K562 treated with DMSO at 1 percent for 48 hours (cell line): Measurements from ENCODE around the gene AANAT. TPM values are rescaled to one million over a fixed set of nuclear protein-coding genes. Genes with fewer than 3 reads are reported as not detected.

Source experiments
- total RNA-seq: library from RNA; unstranded; fragments of 300-600 nt; gene quantifications from 2 replicates; pipeline ENCODE4 v1.2.3, GENCODE V29; 2022; ENCODE audit warnings: low replicate concordance; ENCODE audit errors: extremely low read depth

The AANAT gene
- not detected in 2 replicates for total RNA-seq

GRCh38 chr17:76467366-76467765 is at the start of gene AANAT:
Gene AANAT, plus strand, starts transcription at chr17:76467603. Its CDS starts 1,144 bp downstream, at chr17:76468747.

DNA sequence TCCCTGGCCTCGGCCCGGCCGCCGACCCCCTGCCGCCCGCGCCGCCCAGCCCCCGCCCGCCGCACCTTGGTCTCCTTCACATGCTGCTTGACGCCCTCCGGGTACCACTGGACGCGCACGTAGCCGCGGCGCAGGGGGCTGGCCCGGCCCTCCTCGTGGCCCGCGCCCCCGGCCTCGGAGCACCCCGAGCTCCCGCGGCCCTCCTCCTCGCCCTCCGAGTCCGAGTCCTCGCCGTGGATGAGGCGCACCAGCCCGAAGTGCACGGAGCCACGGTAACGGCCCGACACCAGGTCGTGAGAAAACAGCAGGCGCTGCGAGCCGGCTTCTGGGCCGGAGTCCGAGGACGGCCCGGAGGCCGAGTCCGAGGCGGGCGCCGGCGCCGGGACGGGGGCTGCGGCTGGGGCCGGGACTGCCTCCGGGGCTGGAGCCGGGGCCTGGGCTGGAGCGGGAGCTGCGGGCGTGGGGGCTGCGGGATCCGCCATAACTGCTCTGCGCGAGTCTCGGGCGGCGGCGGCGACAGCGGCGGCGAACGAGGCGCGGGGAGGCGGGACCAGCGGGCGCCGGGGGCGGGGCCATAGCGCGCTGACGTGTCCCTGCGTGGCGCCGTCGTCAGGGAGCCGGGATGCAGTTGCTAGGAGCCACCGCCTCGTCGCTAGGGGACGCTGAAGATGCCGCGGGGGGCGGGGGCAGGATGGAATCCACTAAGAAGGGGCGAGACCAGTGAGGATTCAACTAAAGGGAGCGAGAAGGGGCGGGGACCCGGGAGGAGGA is 14.6 kb upstream of the AANAT start, which contains the start of gene UBE2O:
Gene UBE2O (minus strand): TSS at position 493 of the 771 bp plus-strand sequence. CDS start 11 bp downstream, at position 482.

DNA sequence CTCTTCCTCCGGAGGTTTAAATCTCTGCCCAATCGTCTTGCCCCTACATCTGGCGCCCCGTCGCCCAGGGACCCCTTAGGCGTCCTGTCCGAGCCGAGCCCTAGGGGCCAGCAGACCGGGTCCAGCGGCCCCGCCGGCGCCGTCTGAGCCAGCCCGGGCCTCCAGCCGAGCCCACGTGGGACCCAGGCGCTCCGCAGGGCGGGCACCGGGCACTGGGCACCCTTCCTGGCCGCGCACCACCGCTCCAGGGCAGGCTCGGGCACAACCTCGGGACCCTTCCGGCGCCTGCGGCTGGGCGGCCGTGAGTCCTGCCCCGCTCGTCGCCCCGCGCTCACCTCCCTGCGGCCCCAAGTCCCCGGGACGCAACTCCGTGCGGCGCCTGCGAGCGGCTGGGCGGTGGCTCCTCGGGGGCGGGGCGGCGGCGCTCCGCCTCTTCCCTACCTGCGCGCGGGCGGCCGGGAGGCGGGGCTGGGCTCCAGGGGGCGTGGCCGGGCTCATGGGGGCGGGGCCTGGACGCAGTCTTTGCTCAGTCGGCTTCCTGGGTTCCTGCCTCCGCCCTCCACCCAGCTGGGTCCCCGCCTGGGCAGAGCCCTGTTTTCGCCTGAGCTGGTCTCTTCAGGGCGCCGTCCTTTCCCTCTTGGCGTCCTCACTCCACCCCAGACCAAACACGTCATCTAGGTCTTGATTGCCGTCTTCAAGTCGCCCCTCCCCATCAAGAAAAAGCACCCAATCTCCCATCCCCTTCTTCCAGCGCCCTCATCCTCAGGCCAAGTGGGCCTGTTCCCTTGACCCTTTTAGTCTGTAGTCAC is 33.8 kb downstream of the AANAT start, which contains the start of gene RHBDF2:
Gene RHBDF2 (minus strand): TSS at position 406 of the 809 bp plus-strand sequence. CDS start 19,899 bp downstream, outside the sequence.

Other genes starting within 250 kb of the AANAT start
- gene RNF157, start 227.1 kb upstream of the AANAT start, total RNA-seq, result not detected in 2 replicates
- gene UBALD2, start 202.3 kb upstream of the AANAT start, total RNA-seq, result not detected in 2 replicates
- gene QRICH2, start 159.3 kb upstream of the AANAT start, total RNA-seq, result not detected in 2 replicates
- not detected in 2 replicates for gene PRPSAP1, start 113.7 kb upstream of the AANAT start, total RNA-seq
- gene SPHK1, start 83.0 kb upstream of the AANAT start, total RNA-seq, result not detected in 2 replicates
- not detected in 2 replicates for gene UBE2O, start 14.5 kb upstream of the AANAT start, total RNA-seq
- not detected in 2 replicates for gene RHBDF2, start 33.8 kb downstream of the AANAT start, total RNA-seq
- gene CYGB, start 70.1 kb downstream of the AANAT start, total RNA-seq, result not detected in 2 replicates
- gene PRCD, start 72.4 kb downstream of the AANAT start, total RNA-seq, result not detected in 2 replicates
- not detected in 2 replicates for gene ST6GALNAC2, start 118.3 kb downstream of the AANAT start, total RNA-seq
- not detected in 2 replicates for gene ST6GALNAC1, start 176.2 kb downstream of the AANAT start, total RNA-seq
- gene MXRA7, start 243.4 kb downstream of the AANAT start, total RNA-seq, result not detected in 2 replicates